Astrocyte of the cerebellum (primary cell): ENCODE results near the gene CPT1A.

Experiments used
- DNase-seq: peaks from one replicate; pipeline ENCODE4 v3.0.0-alpha.2; 2011; ENCODE audit warnings: low read depth
- H3K4me3 ChIP-seq: 2 replicates; pipeline ENCODE4 v1.5.1; 2011; ENCODE audit warnings: mild to moderate bottlenecking, low read depth, low read length, moderate library complexity
- CTCF ChIP-seq: IDR thresholded peaks from 2 replicates; pipeline ENCODE4 v1.5.1; 2012; ENCODE audit warnings: low read length, low read depth, moderate library complexity, mild to moderate bottlenecking; ENCODE audit errors: missing control alignments
- in situ Hi-C: cut with HindIII; loops from 2 replicates; pipeline ENCODE4 v1.10.0; 2017; ENCODE audit warnings: low sequenced_read_pairs

Gene CPT1A

GRCh38 chr11:68784653-68785052, 57.1 kb downstream of the CPT1A start:
- DNase-seq = no peak
- in situ Hi-C loops = no loop called here
- no peak overlapping the region for H3K4me3 ChIP-seq
- TF ChIP-seq CTCF = no peak

GRCh38 chr11:68783216-68783821, 58.4 kb downstream of the CPT1A start:
- no peak for DNase-seq
- in situ Hi-C loops = no loop called here

GRCh38 chr11:68782711-68783110, 59.0 kb downstream of the CPT1A start:
- DNase-seq = no peak
- TF ChIP-seq CTCF = no peak
- H3K4me3 ChIP-seq = no peak overlapping the region
- in situ Hi-C loops = no loop called here

More at GRCh38 chr11:68783216-68783821, 58.4 kb downstream of the CPT1A start:
- no peak for TF ChIP-seq CTCF
- no peak overlapping the region for H3K4me3 ChIP-seq

- in situ Hi-C loops = no loop called here
- no peak for DNase-seq
Measured at GRCh38 chr11:68780829-68781228, 60.9 kb downstream of the CPT1A start.

GRCh38 chr11:68778205-68778604, 63.5 kb downstream of the CPT1A start:
- TF ChIP-seq CTCF = no peak
- no peak for DNase-seq
- in situ Hi-C loops = no loop called here
- no peak overlapping the region for H3K4me3 ChIP-seq

More at GRCh38 chr11:68780829-68781228, 60.9 kb downstream of the CPT1A start:
- no peak for TF ChIP-seq CTCF
- no peak overlapping the region for H3K4me3 ChIP-seq

GRCh38 chr11:68776442-68777235, 65.1 kb downstream of the CPT1A start:
- no peak overlapping the region for H3K4me3 ChIP-seq
- no peak for TF ChIP-seq CTCF
- no peak for DNase-seq
- in situ Hi-C loops = no loop called here
